NB4 (cell line): ENCODE data around the gene PGBD5.

Experiments
- DNase-seq: peaks from one replicate; pipeline ENCODE4 v3.0.0; 2010; ENCODE audit warnings: low read depth
- H3K4me3 ChIP-seq: one replicate; pipeline ENCODE4 v1.5.1; 2011; ENCODE audit warnings: mild to moderate bottlenecking, low read depth, low read length, moderate library complexity
- MYC ChIP-seq: IDR thresholded peaks from 2 replicates; pipeline ENCODE4 v1.6.1; 2011; ENCODE audit warnings: low read depth, low read length
- POLR2A ChIP-seq: IDR thresholded peaks from 2 replicates; pipeline ENCODE4 v1.6.1; 2011; ENCODE audit warnings: mild to moderate bottlenecking; ENCODE audit not compliant: insufficient read length; ENCODE audit errors: extremely low read depth
- TF ChIP-seq, protein P1 (sequence below): IDR thresholded peaks from one replicate; pipeline ENCODE4 v1.5.1; 2012; ENCODE audit warnings: low read depth, low read length
- TF ChIP-seq, protein P2 (sequence below): IDR thresholded peaks from 2 replicates; pipeline ENCODE4 v1.6.1; 2011; ENCODE audit warnings: low read depth, low read length

Gene PGBD5

DNA sequence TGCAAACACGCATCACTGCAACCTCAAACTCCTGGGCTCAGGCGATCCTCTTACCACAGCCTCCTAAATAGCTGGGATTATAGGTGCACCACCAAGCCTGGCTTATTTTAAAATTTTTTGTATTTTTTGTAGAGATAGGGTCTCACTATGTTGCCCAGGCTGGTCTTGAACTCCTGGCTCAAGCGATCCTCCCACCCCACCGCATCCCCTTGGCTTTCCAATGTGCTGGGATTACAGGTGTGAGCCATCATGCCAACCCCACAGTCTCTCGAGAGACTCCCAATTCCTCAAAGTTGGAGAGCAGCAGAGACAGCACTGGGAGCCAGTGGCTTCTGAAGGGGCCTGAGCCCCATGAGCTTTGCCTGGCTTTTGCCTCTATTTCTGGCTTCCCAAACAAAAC lies 42.7 kb downstream of the PGBD5 start:
- TF ChIP-seq, protein P1, sequence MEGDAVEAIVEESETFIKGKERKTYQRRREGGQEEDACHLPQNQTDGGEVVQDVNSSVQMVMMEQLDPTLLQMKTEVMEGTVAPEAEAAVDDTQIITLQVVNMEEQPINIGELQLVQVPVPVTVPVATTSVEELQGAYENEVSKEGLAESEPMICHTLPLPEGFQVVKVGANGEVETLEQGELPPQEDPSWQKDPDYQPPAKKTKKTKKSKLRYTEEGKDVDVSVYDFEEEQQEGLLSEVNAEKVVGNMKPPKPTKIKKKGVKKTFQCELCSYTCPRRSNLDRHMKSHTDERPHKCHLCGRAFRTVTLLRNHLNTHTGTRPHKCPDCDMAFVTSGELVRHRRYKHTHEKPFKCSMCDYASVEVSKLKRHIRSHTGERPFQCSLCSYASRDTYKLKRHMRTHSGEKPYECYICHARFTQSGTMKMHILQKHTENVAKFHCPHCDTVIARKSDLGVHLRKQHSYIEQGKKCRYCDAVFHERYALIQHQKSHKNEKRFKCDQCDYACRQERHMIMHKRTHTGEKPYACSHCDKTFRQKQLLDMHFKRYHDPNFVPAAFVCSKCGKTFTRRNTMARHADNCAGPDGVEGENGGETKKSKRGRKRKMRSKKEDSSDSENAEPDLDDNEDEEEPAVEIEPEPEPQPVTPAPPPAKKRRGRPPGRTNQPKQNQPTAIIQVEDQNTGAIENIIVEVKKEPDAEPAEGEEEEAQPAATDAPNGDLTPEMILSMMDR, result no peak
- TF ChIP-seq MYC (no peak), POLR2A (no peak)
- TF ChIP-seq, protein P2, sequence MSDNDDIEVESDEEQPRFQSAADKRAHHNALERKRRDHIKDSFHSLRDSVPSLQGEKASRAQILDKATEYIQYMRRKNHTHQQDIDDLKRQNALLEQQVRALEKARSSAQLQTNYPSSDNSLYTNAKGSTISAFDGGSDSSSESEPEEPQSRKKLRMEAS, result no peak
- no peak overlapping the region for H3K4me3 ChIP-seq
- DNase-seq, result no peak

DNA sequence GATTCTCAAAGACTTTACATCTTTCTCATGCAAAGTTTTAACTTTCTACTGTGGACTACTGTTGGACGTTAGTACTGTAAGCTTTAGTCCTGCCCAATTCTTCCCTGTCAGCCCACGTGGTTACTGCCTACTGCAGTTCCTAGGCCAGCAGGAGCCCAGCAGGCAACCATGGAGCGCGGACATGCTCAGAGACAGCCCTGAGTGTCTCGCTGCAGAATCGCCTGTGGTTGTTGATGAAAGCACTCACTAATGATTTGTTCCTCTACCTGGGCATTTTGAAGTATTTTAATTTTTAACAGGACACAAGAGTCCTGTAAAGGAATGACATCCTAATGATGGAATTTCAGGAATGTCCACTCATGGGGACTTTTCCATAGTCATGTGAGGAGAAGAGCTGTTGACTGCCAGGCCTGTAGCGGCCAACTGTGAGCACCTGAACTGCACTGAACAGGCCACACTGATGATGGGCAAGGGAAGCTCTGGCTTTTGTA lies 44.1 kb downstream of the PGBD5 start:
- no peak overlapping the region for H3K4me3 ChIP-seq
- TF ChIP-seq POLR2A (no peak), MYC (no peak)
- TF ChIP-seq, protein P2, result no peak
- no peak for DNase-seq

DNA sequence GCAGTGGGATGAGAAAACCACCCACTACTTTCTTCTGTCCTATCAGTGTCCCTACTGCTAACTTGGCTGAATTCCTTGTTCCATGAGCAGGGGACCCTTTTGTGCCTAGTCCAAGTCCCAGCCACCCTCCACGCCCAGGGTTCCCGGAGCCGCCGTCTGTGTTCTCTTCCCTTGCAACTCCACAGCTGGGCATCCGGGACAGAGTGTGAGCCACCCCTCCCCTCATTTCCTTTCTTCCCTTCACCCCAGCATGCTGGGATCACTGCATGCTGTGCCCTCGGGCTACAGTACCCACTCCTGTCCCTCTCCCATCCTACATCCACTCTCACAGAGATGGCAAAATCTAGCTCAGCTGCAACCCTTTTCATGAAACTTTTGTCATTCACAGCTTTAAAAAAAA lies 44.5 kb downstream of the PGBD5 start:
- DNase-seq, result no peak
- H3K4me3 ChIP-seq, result no peak overlapping the region
- TF ChIP-seq MYC, result no peak
- TF ChIP-seq, protein P1, result no peak

DNA sequence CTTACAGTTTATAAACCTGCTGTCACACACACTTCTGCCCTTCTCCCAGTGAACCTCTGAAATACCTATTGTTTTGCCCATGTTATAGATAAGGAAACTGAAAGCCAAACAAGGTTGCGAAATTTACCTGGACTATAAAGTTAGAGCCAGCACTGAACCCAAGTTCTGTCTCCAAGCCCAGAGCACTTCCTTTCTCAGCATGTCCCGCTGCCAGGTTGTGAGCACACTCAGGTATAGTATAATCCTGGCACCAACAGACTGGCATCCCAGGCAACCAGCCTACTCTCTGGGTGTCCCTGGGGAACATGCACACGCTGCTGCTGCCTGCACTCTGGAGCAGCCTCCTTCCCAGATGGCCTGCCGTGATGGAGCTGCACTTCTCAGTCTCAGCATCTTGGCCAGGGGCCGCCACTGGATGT lies 45.1 kb downstream of the PGBD5 start:
- H3K4me3 ChIP-seq, result no peak overlapping the region
- no peak for DNase-seq
- TF ChIP-seq MYC (no peak), POLR2A (no peak)
- TF ChIP-seq, protein P1, result no peak
- TF ChIP-seq, protein P2, result no peak

DNA sequence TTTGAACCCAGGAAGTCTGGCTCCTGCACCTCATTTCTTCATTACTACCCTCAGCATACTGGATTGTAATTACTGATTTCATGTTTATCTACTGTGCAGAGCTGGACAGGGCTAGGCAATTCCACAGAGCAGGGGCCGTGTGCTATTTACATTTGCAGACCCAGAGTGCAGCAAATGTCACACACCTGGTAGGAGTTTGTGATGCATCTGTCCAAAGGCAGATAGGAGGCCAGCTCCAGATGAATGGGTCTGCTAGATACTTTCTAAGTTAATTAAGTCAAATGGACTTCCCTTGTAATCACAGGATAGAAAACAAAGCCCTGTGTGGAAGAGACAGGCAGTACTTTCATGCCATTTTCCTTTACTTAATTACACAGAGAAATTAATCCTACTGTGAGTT lies 46.2 kb downstream of the PGBD5 start:
- no peak for DNase-seq
- no peak overlapping the region for H3K4me3 ChIP-seq
- TF ChIP-seq POLR2A, result no peak
- TF ChIP-seq, protein P2, result no peak
- TF ChIP-seq MYC, result no peak
- TF ChIP-seq, protein P1, result no peak

DNA sequence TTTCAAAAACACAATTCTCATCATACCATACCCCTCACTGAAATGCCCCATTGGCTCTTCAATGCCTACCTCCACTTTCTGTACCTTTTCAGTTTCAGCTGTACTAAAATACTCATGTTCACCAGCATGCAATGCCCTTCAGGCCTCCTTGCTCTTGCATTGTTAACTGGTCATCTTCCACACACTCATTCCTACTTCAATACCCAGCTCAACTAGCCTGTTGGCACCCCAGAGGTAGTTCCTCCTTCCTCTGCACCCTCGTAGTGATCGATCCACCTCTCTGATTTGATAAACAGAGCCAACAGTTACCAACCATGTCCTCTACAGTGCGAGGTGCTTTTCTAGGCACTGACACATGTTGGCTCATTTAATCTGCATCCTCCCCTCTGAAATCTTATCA lies 46.7 kb downstream of the PGBD5 start:
- TF ChIP-seq, protein P1, result no peak
- TF ChIP-seq, protein P2, result no peak
- no peak for TF ChIP-seq MYC
- no peak for TF ChIP-seq POLR2A
- no peak for DNase-seq
- no peak overlapping the region for H3K4me3 ChIP-seq
